Measurements from ENCODE around the gene TTLL11.

DNA sequence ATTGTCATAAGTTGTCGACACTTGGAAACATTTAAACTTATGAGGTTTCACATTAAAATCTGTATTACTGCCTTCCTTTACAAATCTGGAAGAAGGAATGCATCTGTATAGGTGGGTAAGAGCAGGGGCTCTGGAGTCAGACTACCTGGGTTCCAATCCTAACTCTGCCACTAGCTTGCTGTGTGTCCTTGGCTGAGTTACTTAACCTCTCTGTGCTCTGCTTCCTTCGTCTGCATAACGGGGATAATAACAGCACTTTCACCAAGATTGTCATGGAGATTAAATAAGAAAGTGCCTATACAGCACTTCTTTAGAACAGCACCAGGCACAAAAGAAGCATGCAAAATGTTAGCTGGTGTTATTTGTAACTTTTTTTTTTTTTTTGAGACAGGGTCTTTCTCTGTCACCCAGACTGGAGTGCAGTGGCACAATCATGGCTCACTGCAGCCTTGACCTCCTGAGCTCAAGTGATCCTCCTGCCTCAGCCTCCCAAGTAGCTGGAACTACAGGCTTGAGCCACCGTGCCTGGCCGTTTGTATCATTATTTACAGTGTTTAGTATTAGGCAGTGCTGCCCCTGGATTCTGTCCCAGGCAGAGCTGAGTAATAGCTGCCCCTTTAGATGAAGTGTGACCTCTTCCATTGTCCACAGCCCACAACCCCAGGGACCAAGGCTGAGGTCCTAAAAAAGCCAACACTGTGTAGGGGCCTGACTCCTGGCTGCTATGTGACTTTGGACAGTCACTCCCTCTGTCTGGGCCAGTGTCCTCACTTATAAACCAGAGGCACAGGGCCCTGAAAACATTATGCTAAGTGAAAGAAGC lies 25.4 kb upstream of the TTLL11 start:
- TF ChIP-seq POLR2A (IDR thresholded peaks at IDR 0.05; ENCODE audit: low read length), result no peak
- TF ChIP-seq GATA1 (IDR thresholded peaks at IDR 0.05; ENCODE audit: low read depth, low read length), result no peak
